NT2/D1 (cell line): ENCODE data around the gene ANKRD13D.

Source experiments
- SUZ12 ChIP-seq: IDR thresholded peaks from 2 replicates; pipeline ENCODE4 v1.6.1; 2011; ENCODE audit not compliant: insufficient read length, insufficient read depth; ENCODE audit errors: extremely low read depth
- YY1 ChIP-seq: IDR thresholded peaks from 2 replicates; pipeline ENCODE4 v1.6.1; 2011; ENCODE audit not compliant: insufficient read length, insufficient read depth
- ZNF274 ChIP-seq: IDR thresholded peaks from 2 replicates; pipeline ENCODE4 v1.6.1; 2011; ENCODE audit warnings: mild to moderate bottlenecking, low read depth, low read length

DNA sequence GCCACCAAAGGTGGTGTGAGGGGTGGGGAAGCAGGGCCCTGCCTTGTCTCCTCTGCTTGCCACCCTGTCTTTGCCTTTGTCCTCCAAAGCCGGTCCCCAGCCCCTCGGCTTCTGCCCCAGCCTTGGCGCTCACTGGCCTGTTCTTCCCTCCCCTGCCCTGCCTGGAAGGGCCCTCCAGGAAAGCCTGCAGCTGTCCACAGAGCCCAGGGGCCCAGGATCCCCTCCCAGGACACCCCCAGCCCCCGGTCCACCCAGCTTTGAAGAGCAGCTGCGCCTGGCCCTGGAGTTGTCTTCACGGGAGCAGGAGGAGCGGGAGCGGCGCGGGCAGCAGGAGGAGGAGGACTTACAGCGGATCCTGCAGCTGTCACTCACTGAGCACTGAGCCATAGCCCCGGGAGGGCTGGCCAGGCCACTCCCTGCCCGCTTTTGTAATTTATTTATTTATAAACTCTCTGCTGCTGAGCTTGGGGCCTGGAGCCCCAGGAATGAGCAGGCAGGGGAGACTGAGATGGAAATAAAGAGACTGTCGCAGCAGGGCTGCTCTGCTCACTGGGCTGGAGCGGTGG is 12.9 kb downstream of the ANKRD13D start:
- no peak for TF ChIP-seq YY1
- TF ChIP-seq ZNF274: no peak
- TF ChIP-seq SUZ12: no peak
